SU-DHL-6 (cell line): ENCODE data around the gene ESR1.

Source experiments
- H2AFZ ChIP-seq: fragments of 200-600 bp; sonication (generic); 2 replicates; pipeline ENCODE4 v1.6.1; 2014; ENCODE audit warnings: low read depth, mild to moderate bottlenecking, moderate library complexity, mixed read lengths, antibody characterized with exemption, low read length; ENCODE audit not compliant: severe bottlenecking
- H3F3A ChIP-seq: fragments of 200-600 bp; shearing (Covaris generic); 2 replicates; pipeline ENCODE4 v1.6.0; 2016; ENCODE audit warnings: antibody characterized with exemption, mild to moderate bottlenecking; ENCODE audit not compliant: insufficient read depth
- H3K27ac ChIP-seq: fragments of 200-600 bp; sonication (generic); 2 replicates; pipeline ENCODE4 v1.5.1; 2016; ENCODE audit warnings: low read depth, mild to moderate bottlenecking, low read length, moderate library complexity, mixed read lengths
- H3K27me3 ChIP-seq: fragments of 200-600 bp; sonication (generic), shearing (Covaris generic); 2 replicates; pipeline ENCODE4 v1.6.0; 2014; ENCODE audit warnings: mild to moderate bottlenecking, low read length
- H3K36me3 ChIP-seq: fragments of 200-600 bp; sonication (generic); 2 replicates; pipeline ENCODE4 v1.6.1; 2014; ENCODE audit warnings: mild to moderate bottlenecking, low read length, mixed read lengths
- H3K4me2 ChIP-seq: fragments of 300-600, 200-600 bp; shearing (Covaris generic), sonication (generic); 2 replicates; pipeline ENCODE4 v1.6.0; 2014; ENCODE audit warnings: low read length, low read depth, mild to moderate bottlenecking; ENCODE audit not compliant: poor library complexity, severe bottlenecking
- H3K4me3 ChIP-seq: fragments of 200-600 bp; sonication (generic); 2 replicates; pipeline ENCODE4 v1.5.1; 2014; ENCODE audit warnings: antibody characterized with exemption, low read length, mild to moderate bottlenecking, mixed read lengths; ENCODE audit not compliant: insufficient read depth, poor library complexity, severe bottlenecking
- H3K79me2 ChIP-seq: fragments of 200-600 bp; sonication (generic); 2 replicates; pipeline ENCODE4 v1.6.1; 2014; ENCODE audit warnings: mild to moderate bottlenecking, low read length, moderate library complexity; ENCODE audit not compliant: insufficient read depth
- H3K9ac ChIP-seq: fragments of 200-600 bp; sonication (generic); 2 replicates; pipeline ENCODE4 v1.7.0; 2014; ENCODE audit warnings: mild to moderate bottlenecking, low read length
- H3K9me2 ChIP-seq: fragments of 200-600 bp; sonication (generic); replicated peaks from 2 replicates; pipeline ENCODE4 v1.6.1; 2014; ENCODE audit warnings: low read length; ENCODE audit not compliant: insufficient read depth
- H3K9me3 ChIP-seq: fragments of 200-600 bp; sonication (generic); 2 replicates; pipeline ENCODE4 v1.6.1; 2014; ENCODE audit warnings: low read length, mixed read lengths; ENCODE audit not compliant: insufficient read depth
- H4K20me1 ChIP-seq: fragments of 200-600 bp; sonication (generic); 2 replicates; pipeline ENCODE4 v1.6.1; 2014; ENCODE audit warnings: low read depth, mild to moderate bottlenecking, antibody characterized with exemption, low read length, moderate library complexity, mixed read lengths
- CTCF ChIP-seq: fragments of 200-600 bp; sonication (generic); IDR thresholded peaks from one replicate; pipeline ENCODE4 v1.5.1; 2017; ENCODE audit warnings: antibody characterized with exemption, mild to moderate bottlenecking, low read length, moderate library complexity; ENCODE audit not compliant: insufficient read depth, poor library complexity, severe bottlenecking
- EZH2phosphoT487 ChIP-seq: fragments of 200-600 bp; sonication (generic), shearing (Covaris generic); conservative IDR thresholded peaks from 2 replicates; pipeline ENCODE4 v1.6.1; 2018; ENCODE audit warnings: mild to moderate bottlenecking, antibody characterized with exemption, low read length, moderate library complexity, mixed read lengths

The ESR1 gene

DNA sequence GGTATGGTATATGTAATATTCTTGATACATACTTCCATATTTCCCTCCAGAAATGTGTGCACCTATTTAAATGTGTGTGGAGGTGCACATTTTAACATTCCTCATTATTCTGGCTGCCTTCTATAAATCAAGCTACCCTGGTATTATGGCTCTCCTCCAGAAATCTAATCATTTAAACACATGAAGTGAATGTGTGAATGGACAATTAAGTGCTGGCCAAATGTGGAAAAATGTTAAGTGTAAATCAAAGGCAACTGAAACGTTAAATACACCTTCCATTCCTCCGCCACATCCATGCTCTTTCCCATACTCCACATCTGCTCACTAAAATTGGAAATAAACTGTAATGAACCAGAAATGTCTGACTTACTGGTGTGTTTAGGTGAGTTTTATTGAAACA is 24.9 kb upstream of the ESR1 start:
- no peaks in the 10 kb centered on the region for H3K9me2 ChIP-seq
- H3K79me2 ChIP-seq: no peaks in the 10 kb centered on the region
- H3K27me3 ChIP-seq: no peaks in the 10 kb centered on the region
- H3K4me2 ChIP-seq: no peak overlapping the region
- no peak overlapping the region for H3K4me3 ChIP-seq
- no peak overlapping the region for H3K27ac ChIP-seq
- no peaks in the 10 kb centered on the region for H3K9me3 ChIP-seq
- H2AFZ ChIP-seq: no peak overlapping the region
- TF ChIP-seq EZH2phosphoT487 (no peak), CTCF (no peak)
- H3K36me3 ChIP-seq: no peaks in the 10 kb centered on the region
- H3K9ac ChIP-seq: no peak overlapping the region
- no peaks in the 10 kb centered on the region for H3F3A ChIP-seq
- H4K20me1 ChIP-seq: no peaks in the 10 kb centered on the region

- H3K27ac ChIP-seq: no peak overlapping the region
- H4K20me1 ChIP-seq: no peaks in the 10 kb centered on the region
- H3K27me3 ChIP-seq: no peaks in the 10 kb centered on the region
- H3K9ac ChIP-seq: no peak overlapping the region
- H3K79me2 ChIP-seq: no peaks in the 10 kb centered on the region
- H3K4me3 ChIP-seq: no peak overlapping the region
- no peaks in the 10 kb centered on the region for H3K9me2 ChIP-seq
- H3K36me3 ChIP-seq: no peaks in the 10 kb centered on the region
- H3F3A ChIP-seq: no peaks in the 10 kb centered on the region
- H3K9me3 ChIP-seq: no peaks in the 10 kb centered on the region
- no peak for TF ChIP-seq EZH2phosphoT487
- TF ChIP-seq CTCF: no peak
- H2AFZ ChIP-seq: no peak overlapping the region
- H3K4me2 ChIP-seq: no peak overlapping the region
These were observed 23.8 kb upstream of the ESR1 start for GRCh38 chr6:151783692-151784091.

DNA sequence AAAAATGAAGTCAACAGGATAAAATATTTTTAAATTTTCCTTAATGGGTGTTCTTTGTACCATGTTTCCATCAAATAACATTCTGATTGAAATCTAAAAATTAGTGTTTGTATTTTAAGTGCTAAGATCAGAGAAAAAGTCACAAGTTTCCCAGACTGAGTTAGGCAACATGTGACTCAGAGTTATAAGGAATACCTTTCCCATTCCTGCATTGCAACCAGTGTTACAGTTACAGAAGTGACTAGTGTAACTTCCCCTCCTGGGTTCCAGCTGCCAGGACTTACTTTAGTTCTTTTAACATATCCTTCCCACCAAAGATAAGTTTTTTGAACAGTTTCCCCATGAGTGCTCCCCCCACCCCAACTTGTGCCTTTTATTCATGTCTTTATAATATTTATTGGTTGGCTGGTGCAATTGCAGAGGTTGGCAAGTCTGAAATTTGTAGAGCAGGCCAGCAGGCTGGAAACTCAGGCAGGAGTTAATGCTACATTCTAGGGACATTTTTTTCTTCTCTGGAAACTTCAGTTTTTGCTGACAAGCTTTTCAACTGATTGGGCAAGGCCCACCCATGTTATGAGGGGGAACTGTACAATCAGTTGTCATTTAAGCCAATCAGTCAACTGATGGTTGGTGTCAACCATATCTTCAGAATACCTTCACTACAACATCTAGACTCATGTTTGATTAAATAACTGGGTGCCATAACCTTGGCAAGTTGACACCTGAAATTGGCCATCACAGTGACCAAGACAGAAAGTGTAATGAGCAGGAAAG is 22.9 kb upstream of the ESR1 start:
- no peaks in the 10 kb centered on the region for H3K9me3 ChIP-seq
- H3F3A ChIP-seq: no peaks in the 10 kb centered on the region
- TF ChIP-seq EZH2phosphoT487 (no peak), CTCF (no peak)
- H2AFZ ChIP-seq: no peak overlapping the region
- no peak overlapping the region for H3K27ac ChIP-seq
- H3K9me2 ChIP-seq: no peaks in the 10 kb centered on the region
- H3K9ac ChIP-seq: no peak overlapping the region
- H4K20me1 ChIP-seq: no peaks in the 10 kb centered on the region
- H3K4me2 ChIP-seq: no peak overlapping the region
- H3K79me2 ChIP-seq: no peaks in the 10 kb centered on the region
- H3K27me3 ChIP-seq: no peaks in the 10 kb centered on the region
- no peaks in the 10 kb centered on the region for H3K36me3 ChIP-seq
- H3K4me3 ChIP-seq: no peak overlapping the region
